Mesenteric fat pad (tissue), 1 donor: ENCODE results near the gene MCC. TPM values are rescaled to one million over a fixed set of nuclear protein-coding genes. Genes with fewer than 3 reads are reported as not detected.

ENCODE experiments used
- DNase-seq: peaks from one replicate; pipeline ENCODE4 v3.0.0-alpha.2; 2020; ENCODE audit warnings: low spot score
- total RNA-seq: library from RNA; stranded (reverse); fragmentation: NEBNext Ultra II Directional; extraction: Animal tissue kit (Norgen Biotek cat#: 25700); gene quantifications from one replicate; pipeline ENCODE4 v1.2.1, GENCODE V29; 2021
- donor health status: DM: yes; HTN: yes; CAD: no.

MCC gene
- total RNA-seq, 1 donor from 2014 or later: 25.2 TPM

GRCh38 chr5:113274836-113275414 is 213.3 kb downstream of the MCC start:
- DNase-seq: no peak

GRCh38 chr5:113273948-113274347 is 214.3 kb downstream of the MCC start:
- no peak for DNase-seq

- DNase-seq: no peak
Measured at GRCh38 chr5:113271745-113272454, 216.4 kb downstream of the MCC start.

DNA sequence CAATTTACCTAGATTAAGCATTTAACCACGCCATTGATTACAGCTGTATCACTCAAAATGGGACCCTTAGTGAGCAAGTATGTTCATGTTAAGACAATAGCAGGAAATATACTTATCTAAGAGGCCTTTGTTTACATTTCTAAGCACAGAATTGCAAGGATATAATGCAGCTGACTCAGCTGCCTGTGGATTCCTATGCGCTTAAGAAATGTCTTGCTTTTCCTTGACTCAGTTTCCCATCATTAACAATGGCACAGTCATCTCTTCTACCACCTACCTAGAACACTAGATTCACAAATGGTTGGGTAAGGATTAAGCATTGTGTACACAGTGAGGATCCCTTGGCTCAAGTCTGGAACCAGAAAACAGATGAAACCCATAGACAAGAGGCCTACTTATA is 217.2 kb downstream of the MCC start:
- no peak for DNase-seq

DNA sequence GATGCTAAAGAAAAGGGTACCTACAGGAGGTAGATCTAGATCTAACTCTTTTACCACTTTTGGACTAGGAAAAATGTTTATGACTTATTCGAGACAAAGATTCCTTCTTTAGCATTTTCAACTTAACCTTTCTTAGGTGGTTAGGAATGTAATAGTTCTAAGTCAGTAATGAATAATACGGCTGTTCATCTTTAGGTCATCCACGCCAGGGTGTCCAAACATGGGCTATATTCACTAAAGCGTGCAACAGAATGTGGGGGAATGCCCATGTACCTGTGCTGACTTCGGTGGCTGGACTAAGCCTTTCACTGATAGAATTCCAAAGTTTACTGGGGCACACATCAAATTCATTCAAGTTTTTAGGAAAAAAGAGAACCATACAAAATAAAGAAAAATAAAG is 218.2 kb downstream of the MCC start:
- no peak for DNase-seq

- no peak for DNase-seq
Measured at GRCh38 chr5:113269023-113269997, 218.9 kb downstream of the MCC start.

DNA sequence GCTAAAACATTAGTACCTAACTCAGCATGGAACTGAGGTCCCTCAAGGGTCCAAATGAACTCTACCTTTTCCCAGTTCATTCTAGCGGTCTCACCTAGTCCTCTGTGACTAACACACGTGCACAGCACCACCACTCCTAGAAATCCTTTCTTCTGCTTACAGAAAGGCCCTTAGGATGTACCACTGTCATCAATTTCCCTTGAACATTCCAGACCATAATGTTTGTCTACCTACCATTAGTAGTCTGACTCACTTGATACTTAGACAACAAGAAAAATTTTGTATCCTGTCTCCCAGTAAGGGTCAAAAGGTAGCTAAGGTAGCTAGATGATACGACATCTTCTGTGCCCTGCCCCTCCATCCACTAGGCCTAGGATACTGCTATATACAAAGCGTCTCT is 220.0 kb downstream of the MCC start:
- DNase-seq: no peak

- no peak for DNase-seq
Measured at GRCh38 chr5:113267361-113267900, 220.8 kb downstream of the MCC start.

- no peak for DNase-seq
Measured at GRCh38 chr5:113266913-113267227, 221.4 kb downstream of the MCC start.

DNA sequence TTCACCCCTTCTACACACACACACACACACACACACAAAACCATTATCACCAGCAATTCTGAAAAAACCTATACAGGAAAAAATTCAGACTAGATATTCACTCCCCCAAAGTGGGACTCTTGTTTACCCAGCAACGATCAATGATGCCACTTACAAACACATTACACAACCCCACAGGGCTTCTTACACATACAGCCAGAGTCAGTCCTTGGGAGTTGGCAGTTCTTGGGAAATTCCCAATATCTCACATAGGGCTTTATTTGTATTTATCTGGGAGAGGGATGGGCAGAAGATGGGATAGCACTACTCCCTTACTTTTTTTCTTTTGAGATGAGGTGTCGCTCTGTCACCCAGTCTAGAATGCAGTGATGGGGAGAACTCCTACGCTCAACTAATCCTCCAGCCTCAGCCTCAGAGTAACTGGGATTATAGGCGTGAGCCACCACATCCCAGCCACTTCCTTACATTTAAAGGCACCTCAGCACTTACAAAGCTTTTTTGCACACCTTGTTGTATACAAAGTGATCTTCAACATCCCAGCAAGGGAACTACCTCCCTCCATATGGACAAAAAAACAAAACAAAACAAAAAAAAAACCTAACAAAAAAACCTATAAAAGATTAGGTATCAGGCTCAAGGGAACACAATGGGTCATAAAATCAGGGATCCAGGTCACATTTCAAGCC is 221.9 kb downstream of the MCC start:
- DNase-seq: no peak

DNA sequence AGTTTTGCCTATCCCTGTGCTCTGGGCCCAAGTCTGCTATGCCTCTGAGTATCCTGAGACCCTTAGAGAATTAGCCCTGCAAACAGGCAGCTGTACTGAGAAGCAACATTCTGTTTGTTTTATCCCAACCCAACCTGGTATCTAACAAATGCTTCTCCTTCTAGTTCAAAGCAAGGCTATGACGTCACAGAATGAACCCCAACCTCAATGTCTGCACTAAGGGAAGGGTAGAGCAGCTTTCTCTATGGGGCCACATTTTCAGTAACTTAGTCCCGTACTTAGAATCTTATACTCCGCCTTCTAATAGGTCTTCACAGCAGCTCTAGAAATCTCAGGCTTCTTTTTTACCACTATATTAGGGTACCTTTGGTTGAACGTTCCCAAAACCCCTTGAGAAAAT is 223.1 kb downstream of the MCC start:
- no peak for DNase-seq

- DNase-seq: no peak
Measured at GRCh38 chr5:113264046-113264445, 224.2 kb downstream of the MCC start.

DNA sequence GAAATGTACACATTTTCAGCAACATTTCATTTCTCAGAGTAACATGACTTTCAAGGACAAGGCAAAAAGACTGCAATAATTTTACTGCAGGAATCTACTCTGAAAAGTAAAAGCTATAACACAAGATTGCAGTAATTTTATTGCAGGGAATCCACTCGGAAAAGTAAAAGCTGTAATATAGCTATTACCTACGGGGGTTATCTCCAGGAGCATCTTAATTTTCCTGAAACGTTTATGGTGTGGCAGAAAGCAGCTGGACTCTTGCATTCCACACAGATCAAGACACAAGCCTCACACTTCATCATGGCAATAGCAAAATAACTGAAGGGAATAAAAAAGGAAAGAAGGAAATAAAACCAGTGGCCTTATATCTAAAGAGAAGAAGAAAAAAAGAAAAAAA is 224.7 kb downstream of the MCC start:
- no peak for DNase-seq

DNA sequence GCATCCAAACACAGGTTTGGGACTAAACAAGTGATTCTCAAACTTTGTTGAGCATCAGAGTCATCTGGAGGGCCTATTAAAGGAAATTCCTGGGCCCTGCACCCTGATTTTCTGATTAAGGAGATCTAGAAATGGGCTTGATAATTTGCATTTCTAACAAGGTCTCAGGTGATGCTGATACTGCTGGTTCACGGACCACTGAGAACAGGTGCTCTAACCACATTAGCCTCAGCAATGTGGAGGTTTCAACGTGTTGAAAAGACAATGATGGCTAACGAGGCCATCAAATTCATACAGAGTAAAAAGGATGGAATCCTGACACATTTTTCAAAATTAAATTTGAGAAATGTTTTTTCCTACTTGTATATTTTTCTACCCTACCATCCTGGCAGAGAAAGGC is 225.6 kb downstream of the MCC start:
- DNase-seq: no peak

DNA sequence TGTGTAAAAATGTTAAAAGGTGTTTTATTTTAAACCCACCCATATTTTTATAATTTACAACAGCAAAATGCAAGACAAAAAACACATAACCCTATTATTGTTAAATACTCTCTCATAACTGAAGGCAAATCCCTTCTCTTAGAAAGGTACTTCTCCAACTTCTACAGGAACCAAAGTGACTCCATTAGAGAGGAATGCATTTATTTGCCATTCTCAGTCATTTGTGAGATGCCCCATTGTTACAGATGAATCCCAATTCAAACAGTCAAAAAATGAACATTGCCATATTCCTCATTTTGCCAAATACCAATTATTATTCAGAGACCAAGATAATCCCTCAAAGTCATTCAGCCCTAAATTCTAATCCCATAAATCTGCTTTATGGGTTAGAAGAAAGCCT is 229.2 kb downstream of the MCC start:
- DNase-seq: no peak

- DNase-seq: no peak
Measured at GRCh38 chr5:113257545-113257944, 230.7 kb downstream of the MCC start.

- DNase-seq: no peak
Measured at GRCh38 chr5:113256671-113257452, 231.4 kb downstream of the MCC start.

- no peak for DNase-seq
Measured at GRCh38 chr5:113255579-113256386, 232.5 kb downstream of the MCC start.

DNA sequence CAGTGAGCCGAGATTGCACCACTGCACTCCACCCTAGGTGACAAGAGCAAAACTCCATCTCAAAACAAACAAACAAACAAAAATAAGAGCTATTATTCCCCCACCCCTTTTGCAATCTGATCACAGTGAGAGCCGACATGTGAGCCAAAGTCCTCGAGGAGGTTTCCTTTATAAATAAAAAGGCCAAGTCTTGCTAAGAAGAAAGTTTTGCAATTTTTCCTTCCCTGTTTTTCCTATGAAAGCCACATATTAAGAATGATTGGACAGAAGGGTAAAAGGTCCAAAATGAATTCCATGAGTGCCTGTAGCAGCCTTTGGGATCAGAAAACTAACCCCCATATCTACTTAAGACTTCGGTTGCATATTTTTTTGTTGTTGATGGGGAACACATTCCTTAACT is 233.1 kb downstream of the MCC start:
- DNase-seq: no peak

GRCh38 chr5:113253037-113253436 is 235.2 kb downstream of the MCC start:
- DNase-seq: no peak
